GM23338 (cell line): ENCODE data around the gene EML4. TPM values are rescaled to one million over a fixed set of nuclear protein-coding genes. Genes with fewer than 3 reads are reported as not detected.
A peak's percentile ranks its signal among the peaks of the same experiment; 100 is the strongest.

Experiments
- ATAC-seq: fragments of 200-7000 bp; cut with Tn5 transposase; 3 replicates; pipeline ENCODE4 v1.9.1; 2020
- DNase-seq: peaks from one replicate; pipeline ENCODE4 v3.0.0-alpha.2; 2015; ENCODE audit warnings: low spot score
- H2AFZ ChIP-seq: fragments of 200-600 bp; sonication (generic); 2 replicates; pipeline ENCODE4 v1.8.0; 2016; ENCODE audit warnings: antibody characterized with exemption, mild to moderate bottlenecking, moderate library complexity
- H3F3A ChIP-seq: fragments of 200-600 bp; sonication (generic); replicated peaks from 2 replicates; pipeline ENCODE4 v1.8.0; 2017; ENCODE audit warnings: antibody characterized with exemption, mixed run types, low read depth
- H3K27ac ChIP-seq: fragments of 200-600 bp; sonication (generic); 2 replicates; pipeline ENCODE4 v1.6.1; 2016; ENCODE audit warnings: low read depth
- H3K27me3 ChIP-seq: fragments of 200-600 bp; sonication (generic); 2 replicates; pipeline ENCODE4 v1.8.0; 2016; ENCODE audit warnings: mild to moderate bottlenecking, mixed run types, moderate library complexity; ENCODE audit not compliant: insufficient read depth
- H3K36me3 ChIP-seq: fragments of 200-600 bp; sonication (generic); 2 replicates; pipeline ENCODE4 v1.8.0; 2016; ENCODE audit warnings: mild to moderate bottlenecking; ENCODE audit not compliant: insufficient read depth
- H3K4me1 ChIP-seq: fragments of 200-600 bp; sonication (generic); 2 replicates; pipeline ENCODE4 v1.8.0; 2016; ENCODE audit warnings: mild to moderate bottlenecking, moderate library complexity; ENCODE audit not compliant: insufficient read depth
- H3K4me2 ChIP-seq: fragments of 200-600 bp; sonication (generic); 2 replicates; pipeline ENCODE4 v1.7.1; 2017; ENCODE audit warnings: mixed run types
- H3K4me3 ChIP-seq: fragments of 200-600 bp; sonication (generic); 2 replicates; pipeline ENCODE4 v1.6.1; 2016; ENCODE audit warnings: mixed run types
- H3K79me2 ChIP-seq: fragments of 200-600 bp; sonication (generic); replicated peaks from 2 replicates; pipeline ENCODE4 v1.8.0; 2017; ENCODE audit warnings: mild to moderate bottlenecking; ENCODE audit not compliant: insufficient read depth
- H3K9me2 ChIP-seq: fragments of 200-600 bp; sonication (generic); 2 replicates; pipeline ENCODE4 v1.8.0; 2017; ENCODE audit not compliant: insufficient read depth
- H4K20me1 ChIP-seq: fragments of 200-600 bp; sonication (generic); replicated peaks from 2 replicates; pipeline ENCODE4 v1.8.0; 2017; ENCODE audit warnings: mild to moderate bottlenecking; ENCODE audit not compliant: insufficient read depth
- H3K27ac Mint-ChIP-seq: 2 replicates; pipeline ENCODE4 v1.8.0; 2020; ENCODE audit warnings: inconsistent platforms, mild to moderate bottlenecking, moderate library complexity, mixed read lengths
- H3K27me3 Mint-ChIP-seq: 3 replicates; pipeline ENCODE4 v1.8.0; 2022; ENCODE audit warnings: low read depth, mild to moderate bottlenecking, moderate library complexity, mixed read lengths, inconsistent platforms; ENCODE audit not compliant: insufficient read depth, poor library complexity
- H3K36me3 Mint-ChIP-seq: 3 replicates; pipeline ENCODE4 v1.8.0; 2021; ENCODE audit warnings: low read depth, mild to moderate bottlenecking, inconsistent platforms, moderate library complexity, mixed read lengths
- H3K4me1 Mint-ChIP-seq: 3 replicates; pipeline ENCODE4 v1.8.0; 2020; ENCODE audit warnings: mild to moderate bottlenecking, inconsistent platforms, mixed read lengths
- H3K4me3 Mint-ChIP-seq: 3 replicates; pipeline ENCODE4 v1.8.0; 2021; ENCODE audit warnings: moderate library complexity, mild to moderate bottlenecking, inconsistent platforms, mixed read lengths
- H3K9me3 Mint-ChIP-seq: 3 replicates; pipeline ENCODE4 v1.8.0; 2020; ENCODE audit warnings: moderate library complexity, mild to moderate bottlenecking, inconsistent platforms, mixed read lengths
- EZH2 ChIP-seq: fragments of 200-600 bp; sonication (generic); IDR thresholded peaks from one replicate; pipeline ENCODE4 v1.8.0; 2017; ENCODE audit warnings: antibody characterized with exemption, mild to moderate bottlenecking, low read depth; ENCODE audit not compliant: unreplicated experiment
- EZH2phosphoT487 ChIP-seq: fragments of 200-600 bp; sonication (generic); IDR thresholded peaks from one replicate; pipeline ENCODE4 v1.8.1; 2018; ENCODE audit warnings: antibody characterized with exemption; ENCODE audit not compliant: unreplicated experiment
- POLR2AphosphoS5 ChIP-seq: IDR thresholded peaks from 2 replicates; pipeline ENCODE4 v1.6.1; 2016; ENCODE audit warnings: antibody characterized with exemption, low read depth
- ZNF462 ChIP-seq: fragments of 250-450 bp; sonication (Bioruptor Pico); IDR thresholded peaks from 2 replicates; pipeline ENCODE4 v1.5.0; 2020; ENCODE audit warnings: mild to moderate bottlenecking, moderate library complexity
- polyA plus RNA-seq: library from polyadenylated mRNA; unstranded; fragments of >200 nt; fragmentation: Nextera tagmentation; extraction: Ambion mirVana; gene quantifications from 2 replicates; pipeline ENCODE4 v1.2.1, GENCODE V29; 2016
- total RNA-seq: library from RNA; depleted of rRNA; stranded (reverse); fragments of >200 nt; shearing (Covaris generic); gene quantifications from 2 replicates; pipeline ENCODE4 v1.2.3, GENCODE V29; 2014
- TF ChIP-seq, protein P1 (sequence below), 2 experiments: fragments of 200-600 bp in 1 of 2; sonication (generic) in 1 of 2; conservative IDR thresholded peaks; 2 replicates each; pipeline versions ENCODE4 v1.5.1 to v1.6.1; 2016 to 2017; ENCODE audit warnings: antibody characterized with exemption in 2 of 2, low read depth in 2 of 2, mild to moderate bottlenecking in 2 of 2, moderate library complexity in 1 of 2
- TF ChIP-seq, protein P2 (sequence below): IDR thresholded peaks from one replicate; pipeline ENCODE4 v1.6.1; 2018; ENCODE audit warnings: antibody characterized with exemption; ENCODE audit not compliant: unreplicated experiment

Gene EML4
- total and polyA plus RNA-seq, 2 experiments from 2014 or later = 65.3 to 115 TPM

DNA sequence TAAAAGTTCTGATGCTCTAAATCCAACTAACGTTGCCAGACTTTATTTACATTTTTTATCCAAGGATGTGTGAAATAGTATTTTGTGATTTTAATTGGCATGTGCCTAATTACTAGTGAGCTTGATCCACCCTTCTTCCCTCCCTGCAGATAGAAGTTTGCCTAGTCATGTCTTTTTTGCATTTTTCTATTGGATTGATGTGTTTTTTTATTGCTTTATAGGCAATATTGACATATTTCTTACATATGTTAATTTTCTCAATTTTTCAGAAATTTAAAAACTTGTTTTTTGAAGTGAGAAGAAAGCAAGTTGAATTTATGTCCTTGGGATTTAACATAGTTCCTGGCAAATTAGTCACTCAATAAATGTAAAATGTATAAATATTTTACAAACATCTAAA lies 56.4 kb downstream of the EML4 start:
- no peaks in the 10 kb centered on the region for H3K36me3 Mint-ChIP-seq

DNA sequence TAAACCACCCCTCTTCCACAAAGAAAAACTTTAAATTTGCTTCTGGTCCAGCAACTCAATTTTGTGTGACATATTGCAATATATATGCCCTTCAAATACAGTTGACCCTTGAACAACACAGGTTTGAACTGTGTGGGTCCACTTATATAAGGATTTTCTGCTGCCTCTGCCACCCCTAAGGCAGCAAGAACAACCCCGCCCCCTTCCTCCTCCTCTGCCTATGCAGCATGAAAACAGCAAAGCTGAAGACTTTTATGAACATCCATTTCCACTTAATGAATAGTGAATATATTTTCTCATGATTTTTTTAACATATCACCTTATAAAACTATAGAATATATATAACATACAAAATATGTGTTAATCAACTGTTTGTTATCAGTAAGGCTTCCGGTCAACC lies 58.3 kb downstream of the EML4 start:
- Histone ChIP-seq H3K4me3 (no peak overlapping the region), H3K4me2 (no peak overlapping the region), H4K20me1 (peaks cover 25% of the 10 kb centered on the region), H3K4me1 (no peaks in the 10 kb centered on the region), H3K27me3 (no peaks in the 10 kb centered on the region), H3K79me2 (peaks cover 93% of the 10 kb centered on the region), H2AFZ (no peak overlapping the region), H3K9me2 (no peaks in the 10 kb centered on the region), H3F3A (no peaks in the 10 kb centered on the region), H3K36me3 (no peaks in the 10 kb centered on the region), H3K27ac (no peak overlapping the region)
- no peak for ATAC-seq
- Mint-ChIP-seq H3K9me3 (no peaks in the 10 kb centered on the region), H3K4me3 (no peak overlapping the region), H3K27me3 (no peaks in the 10 kb centered on the region), H3K27ac (peak overlapping the region; percentile 49; the same call in 1 of the 2 replicates), H3K36me3 (no peaks in the 10 kb centered on the region), H3K4me1 (peaks cover 21% of the 10 kb centered on the region; the same call in 2 of the 3 replicates)
- peak; percentile 13 for DNase-seq
- TF ChIP-seq ZNF462 = no peak
- TF ChIP-seq, protein P1, sequence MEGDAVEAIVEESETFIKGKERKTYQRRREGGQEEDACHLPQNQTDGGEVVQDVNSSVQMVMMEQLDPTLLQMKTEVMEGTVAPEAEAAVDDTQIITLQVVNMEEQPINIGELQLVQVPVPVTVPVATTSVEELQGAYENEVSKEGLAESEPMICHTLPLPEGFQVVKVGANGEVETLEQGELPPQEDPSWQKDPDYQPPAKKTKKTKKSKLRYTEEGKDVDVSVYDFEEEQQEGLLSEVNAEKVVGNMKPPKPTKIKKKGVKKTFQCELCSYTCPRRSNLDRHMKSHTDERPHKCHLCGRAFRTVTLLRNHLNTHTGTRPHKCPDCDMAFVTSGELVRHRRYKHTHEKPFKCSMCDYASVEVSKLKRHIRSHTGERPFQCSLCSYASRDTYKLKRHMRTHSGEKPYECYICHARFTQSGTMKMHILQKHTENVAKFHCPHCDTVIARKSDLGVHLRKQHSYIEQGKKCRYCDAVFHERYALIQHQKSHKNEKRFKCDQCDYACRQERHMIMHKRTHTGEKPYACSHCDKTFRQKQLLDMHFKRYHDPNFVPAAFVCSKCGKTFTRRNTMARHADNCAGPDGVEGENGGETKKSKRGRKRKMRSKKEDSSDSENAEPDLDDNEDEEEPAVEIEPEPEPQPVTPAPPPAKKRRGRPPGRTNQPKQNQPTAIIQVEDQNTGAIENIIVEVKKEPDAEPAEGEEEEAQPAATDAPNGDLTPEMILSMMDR (conservative IDR thresholded peaks at IDR 0.05; ENCODE audit: low read depth in 2 of 2) = no peak
- TF ChIP-seq, protein P2, sequence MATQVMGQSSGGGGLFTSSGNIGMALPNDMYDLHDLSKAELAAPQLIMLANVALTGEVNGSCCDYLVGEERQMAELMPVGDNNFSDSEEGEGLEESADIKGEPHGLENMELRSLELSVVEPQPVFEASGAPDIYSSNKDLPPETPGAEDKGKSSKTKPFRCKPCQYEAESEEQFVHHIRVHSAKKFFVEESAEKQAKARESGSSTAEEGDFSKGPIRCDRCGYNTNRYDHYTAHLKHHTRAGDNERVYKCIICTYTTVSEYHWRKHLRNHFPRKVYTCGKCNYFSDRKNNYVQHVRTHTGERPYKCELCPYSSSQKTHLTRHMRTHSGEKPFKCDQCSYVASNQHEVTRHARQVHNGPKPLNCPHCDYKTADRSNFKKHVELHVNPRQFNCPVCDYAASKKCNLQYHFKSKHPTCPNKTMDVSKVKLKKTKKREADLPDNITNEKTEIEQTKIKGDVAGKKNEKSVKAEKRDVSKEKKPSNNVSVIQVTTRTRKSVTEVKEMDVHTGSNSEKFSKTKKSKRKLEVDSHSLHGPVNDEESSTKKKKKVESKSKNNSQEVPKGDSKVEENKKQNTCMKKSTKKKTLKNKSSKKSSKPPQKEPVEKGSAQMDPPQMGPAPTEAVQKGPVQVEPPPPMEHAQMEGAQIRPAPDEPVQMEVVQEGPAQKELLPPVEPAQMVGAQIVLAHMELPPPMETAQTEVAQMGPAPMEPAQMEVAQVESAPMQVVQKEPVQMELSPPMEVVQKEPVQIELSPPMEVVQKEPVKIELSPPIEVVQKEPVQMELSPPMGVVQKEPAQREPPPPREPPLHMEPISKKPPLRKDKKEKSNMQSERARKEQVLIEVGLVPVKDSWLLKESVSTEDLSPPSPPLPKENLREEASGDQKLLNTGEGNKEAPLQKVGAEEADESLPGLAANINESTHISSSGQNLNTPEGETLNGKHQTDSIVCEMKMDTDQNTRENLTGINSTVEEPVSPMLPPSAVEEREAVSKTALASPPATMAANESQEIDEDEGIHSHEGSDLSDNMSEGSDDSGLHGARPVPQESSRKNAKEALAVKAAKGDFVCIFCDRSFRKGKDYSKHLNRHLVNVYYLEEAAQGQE = no peak
- TF ChIP-seq EZH2phosphoT487 = no peak
- no peak for TF ChIP-seq POLR2AphosphoS5

More for the DNA sequence above, 56.4 kb downstream of the EML4 start:
- H3F3A ChIP-seq = no peaks in the 10 kb centered on the region
- H3K9me2 ChIP-seq = no peaks in the 10 kb centered on the region
- no peak for DNase-seq
- H3K4me2 ChIP-seq = no peak overlapping the region
- H3K4me1 ChIP-seq = no peaks in the 10 kb centered on the region
- Mint-ChIP-seq H3K4me3 (no peak overlapping the region), H3K9me3 (no peaks in the 10 kb centered on the region), H3K27me3 (peaks cover 2% of the 10 kb centered on the region), H3K4me1 (peaks cover 15% of the 10 kb centered on the region; the same call in 2 of the 3 replicates), H3K27ac (no peak overlapping the region)
- TF ChIP-seq, protein P1 (conservative IDR thresholded peaks at IDR 0.05; ENCODE audit: low read depth in 2 of 2) = no peak
- TF ChIP-seq EZH2 (no peak), POLR2AphosphoS5 (no peak)
- no peak overlapping the region for H2AFZ ChIP-seq
- peaks cover 91% of the 10 kb centered on the region for H3K79me2 ChIP-seq
- peaks cover 23% of the 10 kb centered on the region for H4K20me1 ChIP-seq
- ATAC-seq = no peak
- no peaks in the 10 kb centered on the region for H3K27me3 ChIP-seq
- H3K27ac ChIP-seq = no peak overlapping the region
- H3K4me3 ChIP-seq = no peak overlapping the region
- no peaks in the 10 kb centered on the region for H3K36me3 ChIP-seq
